HG02884 (cell line): ENCODE results near the gene BCAR3.
"Not testable (repeated sequence)": the region's sequence is repeated elsewhere in the genome, so short reads cannot be mapped to it uniquely, and the experiment has no call there.

Source experiments
- ATAC-seq: cut with Tn5 transposase; IDR thresholded peaks from one replicate; pipeline ENCODE4 v1.9.1; 2021; ENCODE audit warnings: mild to moderate bottlenecking, moderate library complexity; ENCODE audit not compliant: unreplicated experiment

Gene BCAR3

GRCh38 chr1:93554883-93555872 lies 126.5 kb downstream of the BCAR3 start:
- no peak for ATAC-seq

- ATAC-seq, result not testable (repeated sequence)
Measured at GRCh38 chr1:93553886-93554490, 127.6 kb downstream of the BCAR3 start.

GRCh38 chr1:93552741-93553455 lies 128.7 kb downstream of the BCAR3 start:
- no peak for ATAC-seq

- no peak for ATAC-seq
Measured at GRCh38 chr1:93549811-93550210, 131.8 kb downstream of the BCAR3 start.

- ATAC-seq, result no peak
Measured at GRCh38 chr1:93549131-93549530, 132.5 kb downstream of the BCAR3 start.

GRCh38 chr1:93546162-93546863 lies 135.3 kb downstream of the BCAR3 start:
- ATAC-seq, result no peak

GRCh38 chr1:93542398-93542797 lies 139.2 kb downstream of the BCAR3 start:
- no peak for ATAC-seq

GRCh38 chr1:93541045-93541444 lies 140.6 kb downstream of the BCAR3 start:
- ATAC-seq, result no peak

GRCh38 chr1:93537924-93538323 lies 143.7 kb downstream of the BCAR3 start:
- ATAC-seq, result no peak

GRCh38 chr1:93537396-93537795 lies 144.2 kb downstream of the BCAR3 start:
- ATAC-seq, result no peak

GRCh38 chr1:93533677-93534076 lies 148.0 kb downstream of the BCAR3 start:
- ATAC-seq, result no peak

- ATAC-seq, result no peak
Measured at GRCh38 chr1:93532780-93533378, 148.8 kb downstream of the BCAR3 start.

- no peak for ATAC-seq
Measured at GRCh38 chr1:93531193-93531592, 150.4 kb downstream of the BCAR3 start.

GRCh38 chr1:93528412-93528811 lies 153.2 kb downstream of the BCAR3 start:
- no peak for ATAC-seq

GRCh38 chr1:93526431-93526830 lies 155.2 kb downstream of the BCAR3 start:
- no peak for ATAC-seq

- no peak for ATAC-seq
Measured at GRCh38 chr1:93525431-93525830, 156.2 kb downstream of the BCAR3 start.

GRCh38 chr1:93522721-93523120 lies 158.9 kb downstream of the BCAR3 start:
- ATAC-seq, result no peak

- no peak for ATAC-seq
Measured at GRCh38 chr1:93521618-93522017, 160.0 kb downstream of the BCAR3 start.

GRCh38 chr1:93519199-93519829 lies 162.3 kb downstream of the BCAR3 start:
- ATAC-seq, result no peak

- no peak for ATAC-seq
Measured at GRCh38 chr1:93518516-93518915, 163.1 kb downstream of the BCAR3 start.
